Measurements from ENCODE around the gene QRFP. TPM values are rescaled to one million over a fixed set of nuclear protein-coding genes. Genes with fewer than 3 reads are reported as not detected.

Gene QRFP
- total and polyA plus RNA-seq, 2 donors (not counting 1 experiment from before 2014, with no cell fraction given): not detected

- no peak for DNase-seq (ENCODE audit: low read depth in 2 of 2)
- H3K36me3 ChIP-seq (ENCODE audit: control insufficient read depth, insufficient read depth, low read length): no peaks in the 10 kb centered on the region
- H3K27me3 ChIP-seq (ENCODE audit: control insufficient read depth, insufficient read depth, low read length): no peaks in the 10 kb centered on the region
- no peaks in the 10 kb centered on the region for H4K20me1 ChIP-seq (ENCODE audit: control insufficient read depth, extremely low read depth, insufficient read depth, low read length)
- H3K4me2 ChIP-seq (ENCODE audit: extremely low read depth, insufficient read depth, low read length): no peak overlapping the region
- no peaks in the 10 kb centered on the region for H3K79me2 ChIP-seq (ENCODE audit: control insufficient read depth, insufficient read depth, low read length)
- H3K9me3 ChIP-seq (ENCODE audit: control insufficient read depth, insufficient read depth, low read depth, low read length): no peaks in the 10 kb centered on the region
- no peak overlapping the region for H3K4me3 ChIP-seq (replicated peaks in 1 of 4; ENCODE audit: control extremely low read depth in 1 of 4, insufficient read depth in 1 of 4, low read depth in 3 of 4, low read length in 4 of 4)
- H3K9ac ChIP-seq (ENCODE audit: insufficient read depth, low read length): no peak overlapping the region
- no peaks in the 10 kb centered on the region for H3K4me1 ChIP-seq (ENCODE audit: control insufficient read depth, extremely low read depth, insufficient read depth, low read length)
- TF ChIP-seq CTCF (conservative IDR thresholded peaks at IDR 0.05 in 1 of 2, IDR thresholded peaks at IDR 0.05 in 1 of 2; ENCODE audit: low read depth in 1 of 2, low read length in 2 of 2) (no peak), EZH2 (IDR thresholded peaks at IDR 0.05; ENCODE audit: low read length, missing control alignments) (no peak)
- H3K27ac ChIP-seq (ENCODE audit: insufficient read depth, low read length): no peak overlapping the region
- no peak overlapping the region for H2AFZ ChIP-seq (ENCODE audit: low read length)
Observed at GRCh38 chr9:130903194-130904069, 6.8 kb upstream of the QRFP start.

GRCh38 chr9:130902204-130903185, 5.9 kb upstream of the QRFP start:
- Histone ChIP-seq H3K9ac (ENCODE audit: insufficient read depth, low read length) (no peak overlapping the region), H3K4me1 (ENCODE audit: control insufficient read depth, extremely low read depth, insufficient read depth, low read length) (no peaks in the 10 kb centered on the region), H3K27ac (ENCODE audit: insufficient read depth, low read length) (no peak overlapping the region), H4K20me1 (ENCODE audit: control insufficient read depth, extremely low read depth, insufficient read depth, low read length) (no peaks in the 10 kb centered on the region), H3K4me3 (replicated peaks in 1 of 4; ENCODE audit: control extremely low read depth in 1 of 4, insufficient read depth in 1 of 4, low read depth in 3 of 4, low read length in 4 of 4) (no peak overlapping the region), H2AFZ (ENCODE audit: low read length) (no peak overlapping the region), H3K79me2 (ENCODE audit: control insufficient read depth, insufficient read depth, low read length) (no peaks in the 10 kb centered on the region), H3K9me3 (ENCODE audit: control insufficient read depth, insufficient read depth, low read depth, low read length) (no peaks in the 10 kb centered on the region), H3K36me3 (ENCODE audit: control insufficient read depth, insufficient read depth, low read length) (no peaks in the 10 kb centered on the region), H3K27me3 (ENCODE audit: control insufficient read depth, insufficient read depth, low read length) (no peaks in the 10 kb centered on the region), H3K4me2 (ENCODE audit: extremely low read depth, insufficient read depth, low read length) (no peak overlapping the region)
- no peak for DNase-seq (ENCODE audit: low read depth in 2 of 2)
- no peak for TF ChIP-seq EZH2 (IDR thresholded peaks at IDR 0.05; ENCODE audit: low read length, missing control alignments)
- TF ChIP-seq CTCF (conservative IDR thresholded peaks at IDR 0.05 in 1 of 2, IDR thresholded peaks at IDR 0.05 in 1 of 2; ENCODE audit: low read depth in 1 of 2, low read length in 2 of 2): no peak

Data from fibroblast of lung (primary cell).